K562 (cell line): Measurements from ENCODE around the gene PCK1. TPM values are rescaled to one million over a fixed set of nuclear protein-coding genes. Genes with fewer than 3 reads are reported as not detected.

ENCODE experiments used
- ARID1B ChIP-seq: fragments of 450-650 bp; IDR thresholded peaks from 2 replicates; pipeline ENCODE4 v1.6.1; 2016; ENCODE audit warnings: antibody characterized with exemption, mild to moderate bottlenecking, inconsistent platforms
- CBFA2T3 ChIP-seq: fragments of 450-650 bp; IDR thresholded peaks from 2 replicates; pipeline ENCODE4 v1.6.1; 2017
- DPF2 ChIP-seq: fragments of 450-650 bp; IDR thresholded peaks from 2 replicates; pipeline ENCODE4 v1.6.1; 2016
- ETV6 ChIP-seq, 3 experiments: fragments of 150-350 bp in 1 of 3; sonication (generic) in 1 of 3; formaldehyde crosslinking in 1 of 3; IDR thresholded peaks; 2 replicates each; pipeline versions ENCODE4 v1.6.1 to v1.8.0; 2014 to 2022; ENCODE audit warnings: borderline replicate concordance in 2 of 3, low read depth in 2 of 3, antibody characterized with exemption in 1 of 3, low read length in 1 of 3, mild to moderate bottlenecking in 1 of 3, missing genetic modification reagents in 1 of 3
- FOXA1 ChIP-seq: fragments of 450-650 bp; IDR thresholded peaks from 2 replicates; pipeline ENCODE4 v1.6.1; 2016; ENCODE audit warnings: mild to moderate bottlenecking, borderline replicate concordance
- FUS ChIP-seq: fragments of 200-400 bp; formaldehyde crosslinking; optimal IDR thresholded peaks from 2 replicates; pipeline ENCODE3; 2017; ENCODE audit warnings: low read depth, low read length
- GATAD2A ChIP-seq: fragments of 450-650 bp; IDR thresholded peaks from 2 replicates; pipeline ENCODE4 v1.6.1; 2017
- MTA2 ChIP-seq: fragments of 450-650 bp; IDR thresholded peaks from 2 replicates; pipeline ENCODE4 v1.6.1; 2016; ENCODE audit warnings: low read depth
- NCOA4 ChIP-seq: fragments of 450-650 bp; IDR thresholded peaks from 2 replicates; pipeline ENCODE4 v1.6.1; 2018; ENCODE audit warnings: mild to moderate bottlenecking; ENCODE audit not compliant: partially characterized antibody
- NR2C1 ChIP-seq, 2 experiments: fragments of 450-650 bp; IDR thresholded peaks; 2 replicates each; pipeline ENCODE4 v1.6.1; 2017; ENCODE audit warnings: mild to moderate bottlenecking in 2 of 2, antibody characterized with exemption in 1 of 2, inconsistent platforms in 1 of 2, missing compliant biosample characterization in 1 of 2, missing genetic modification characterization in 1 of 2
- NR3C1 ChIP-seq: sonication (generic); formaldehyde crosslinking; IDR thresholded peaks from 2 replicates; pipeline ENCODE4 v1.8.1; 2022; ENCODE audit warnings: missing genetic modification reagents
- PHF8 ChIP-seq: fragments of 200-600 bp; sonication (generic); IDR thresholded peaks from 2 replicates; pipeline ENCODE4 v1.6.1; 2012; ENCODE audit warnings: mixed run types, mild to moderate bottlenecking, inconsistent platforms, low read length, moderate library complexity, borderline replicate concordance
- ZBED1 ChIP-seq: IDR thresholded peaks from 2 replicates; pipeline ENCODE4 v1.6.1; 2014
- ZBTB7A ChIP-seq: IDR thresholded peaks from 2 replicates; pipeline ENCODE4 v1.6.1; 2011; ENCODE audit warnings: low read depth, mild to moderate bottlenecking, low read length, moderate library complexity, borderline replicate concordance; ENCODE audit not compliant: control insufficient read depth
- ZNF134 ChIP-seq: fragments of 250-450 bp; sonication (Bioruptor Pico); conservative IDR thresholded peaks from 2 replicates; pipeline ENCODE4 v1.4.0; 2020
- ZNF184 ChIP-seq: sonication (generic); formaldehyde crosslinking; IDR thresholded peaks from 2 replicates; pipeline ENCODE4 v1.5.0; 2020; ENCODE audit warnings: missing genetic modification reagents
- ZNF263 ChIP-seq: sonication (generic); formaldehyde crosslinking; IDR thresholded peaks from 2 replicates; pipeline ENCODE4 v1.8.0; 2022; ENCODE audit warnings: mild to moderate bottlenecking, missing genetic modification reagents, borderline replicate concordance
- ZNF583 ChIP-seq: fragments of 250-450 bp; sonication (Bioruptor Pico); IDR thresholded peaks from 2 replicates; pipeline ENCODE4 v1.4.0; 2020
- ZNF707 ChIP-seq: fragments of 250-450 bp; sonication (Bioruptor Pico); conservative IDR thresholded peaks from 2 replicates; pipeline ENCODE4 v1.8.0; 2022; ENCODE audit warnings: inconsistent platforms, mild to moderate bottlenecking, moderate library complexity
- polyA plus RNA-seq, 8 experiments: library from polyadenylated mRNA; depleted of rRNA in 4 of 8; stranded (reverse) in 5 of 8; unstranded in 3 of 8; fragments of >200 nt; fragmentation: Nextera tagmentation in 2 of 8; fragmentation: Illumina TruSeq in 1 of 8; extraction: Ambion mirVana in 2 of 8; extraction: Trizol in 1 of 8; gene quantifications; 2 replicates each; pipeline versions ENCODE4 v1.2.1 to v1.2.3, GENCODE V29; 2011 to 2014; ENCODE audit warnings: inconsistent platforms in 1 of 8, missing spikeins in 1 of 8
- total RNA-seq, 7 experiments: library from RNA; depleted of rRNA in 6 of 7; stranded (reverse); fragments of >200 nt in 6 of 7; fragmentation: Illumina TruSeq in 2 of 7; extraction: Trizol in 2 of 7; gene quantifications; 2 replicates each; pipeline versions ENCODE4 v1.2.1 to v1.2.3, GENCODE V29; 2011 to 2021; ENCODE audit warnings: low replicate concordance in 1 of 7
- TF ChIP-seq, protein P1 (sequence below): IDR thresholded peaks from 3 replicates; pipeline ENCODE4 v1.6.1; 2011; ENCODE audit warnings: borderline replicate concordance, mild to moderate bottlenecking; ENCODE audit not compliant: insufficient read length, insufficient read depth
- TF ChIP-seq, protein P2 (sequence below), 2 experiments: IDR thresholded peaks; 2 replicates each; pipeline ENCODE4 v1.6.1; 2011; ENCODE audit warnings: borderline replicate concordance in 1 of 2, control low read depth in 1 of 2, low read depth in 1 of 2, low read length in 1 of 2, mild to moderate bottlenecking in 1 of 2, mixed read lengths in 1 of 2, moderate library complexity in 1 of 2; ENCODE audit not compliant: insufficient read depth in 1 of 2, insufficient read length in 1 of 2, poor library complexity in 1 of 2, severe bottlenecking in 1 of 2; ENCODE audit errors: extremely low read depth in 1 of 2
- TF ChIP-seq, protein P3 (sequence below): fragments of 250-450 bp; sonication (Bioruptor Pico); IDR thresholded peaks from 2 replicates; pipeline ENCODE4 v1.5.1; 2021; ENCODE audit warnings: mild to moderate bottlenecking
- TF ChIP-seq, protein P4 (sequence below), 3 experiments: fragments of 200-800 bp in 1 of 3; sonication (Bioruptor generic) in 1 of 3; sonication (generic) in 1 of 3; formaldehyde crosslinking in 1 of 3; IDR thresholded peaks; 2 replicates each; pipeline versions ENCODE4 v1.6.1 to v1.8.0; 2016 to 2022; ENCODE audit warnings: mild to moderate bottlenecking in 2 of 3, missing compliant biosample characterization in 2 of 3, missing genetic modification characterization in 2 of 3, missing genetic modification reagents in 1 of 3

The PCK1 gene
- total and polyA plus RNA-seq, 9 of the 15 experiments (the other 6 are each of a cell fraction or from before 2014, with no cell fraction given) = 0.05 to 0.73 (median 0.15) TPM

DNA sequence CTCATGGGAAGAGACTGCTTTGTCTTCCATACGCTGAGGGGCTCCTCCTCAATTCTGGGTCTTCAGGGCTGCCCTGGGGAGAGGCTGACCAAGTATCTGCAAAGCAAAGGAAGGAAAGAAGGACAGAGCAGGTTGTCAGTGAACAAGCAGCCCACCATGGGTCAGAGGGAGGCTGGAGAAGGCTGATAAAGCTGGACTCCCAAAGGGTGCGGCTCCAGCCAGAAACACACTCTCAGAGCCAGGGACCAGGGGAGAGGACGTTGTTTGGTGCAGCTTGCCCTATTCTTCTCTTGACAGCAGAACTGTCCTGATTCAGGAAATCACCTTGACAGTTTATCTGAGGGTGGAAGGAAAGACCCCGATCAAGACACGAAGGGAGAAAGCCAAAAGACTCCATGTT lies 25.6 kb upstream of the PCK1 start (continued):
- no peak for TF ChIP-seq NR2C1 (IDR thresholded peaks at IDR 0.05)
- no peak for TF ChIP-seq NR2C1 (tag; IDR thresholded peaks at IDR 0.05)
- 0 out of 2 replicates have a peak, but pooled peaks have one; percentile 19 for TF ChIP-seq DPF2
- no peak for TF ChIP-seq ZNF184 (CRISPR knock-in tag)
- no peak for TF ChIP-seq PHF8
- TF ChIP-seq FOXA1 = no peak
- TF ChIP-seq ZNF707 (CRISPR knock-in tag) = no peak
- TF ChIP-seq ARID1B = peak; percentile 42
- no peak for TF ChIP-seq FUS
- no peak for TF ChIP-seq NR3C1 (CRISPR knock-in tag)
- TF ChIP-seq NCOA4 = no peak
- TF ChIP-seq ETV6 (IDR thresholded peaks at IDR 0.05; ENCODE audit: borderline replicate concordance in 1 of 2, low read depth in 2 of 2, low read length in 1 of 2) = no peak
- TF ChIP-seq ETV6 (CRISPR knock-in tag; IDR thresholded peaks at IDR 0.05; ENCODE audit: borderline replicate concordance) = no peak
- TF ChIP-seq, protein P1, sequence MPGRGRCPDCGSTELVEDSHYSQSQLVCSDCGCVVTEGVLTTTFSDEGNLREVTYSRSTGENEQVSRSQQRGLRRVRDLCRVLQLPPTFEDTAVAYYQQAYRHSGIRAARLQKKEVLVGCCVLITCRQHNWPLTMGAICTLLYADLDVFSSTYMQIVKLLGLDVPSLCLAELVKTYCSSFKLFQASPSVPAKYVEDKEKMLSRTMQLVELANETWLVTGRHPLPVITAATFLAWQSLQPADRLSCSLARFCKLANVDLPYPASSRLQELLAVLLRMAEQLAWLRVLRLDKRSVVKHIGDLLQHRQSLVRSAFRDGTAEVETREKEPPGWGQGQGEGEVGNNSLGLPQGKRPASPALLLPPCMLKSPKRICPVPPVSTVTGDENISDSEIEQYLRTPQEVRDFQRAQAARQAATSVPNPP = no peak
- TF ChIP-seq ZBED1 = no peak
- TF ChIP-seq, protein P2, sequence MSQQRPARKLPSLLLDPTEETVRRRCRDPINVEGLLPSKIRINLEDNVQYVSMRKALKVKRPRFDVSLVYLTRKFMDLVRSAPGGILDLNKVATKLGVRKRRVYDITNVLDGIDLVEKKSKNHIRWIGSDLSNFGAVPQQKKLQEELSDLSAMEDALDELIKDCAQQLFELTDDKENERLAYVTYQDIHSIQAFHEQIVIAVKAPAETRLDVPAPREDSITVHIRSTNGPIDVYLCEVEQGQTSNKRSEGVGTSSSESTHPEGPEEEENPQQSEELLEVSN (IDR thresholded peaks at IDR 0.05; ENCODE audit: borderline replicate concordance in 1 of 2, extremely low read depth in 1 of 2, insufficient read depth in 1 of 2, insufficient read length in 1 of 2, low read depth in 1 of 2, low read length in 1 of 2, poor library complexity in 1 of 2, severe bottlenecking in 1 of 2) = no peak
- TF ChIP-seq CBFA2T3 = peak; percentile 62
- TF ChIP-seq, protein P3, sequence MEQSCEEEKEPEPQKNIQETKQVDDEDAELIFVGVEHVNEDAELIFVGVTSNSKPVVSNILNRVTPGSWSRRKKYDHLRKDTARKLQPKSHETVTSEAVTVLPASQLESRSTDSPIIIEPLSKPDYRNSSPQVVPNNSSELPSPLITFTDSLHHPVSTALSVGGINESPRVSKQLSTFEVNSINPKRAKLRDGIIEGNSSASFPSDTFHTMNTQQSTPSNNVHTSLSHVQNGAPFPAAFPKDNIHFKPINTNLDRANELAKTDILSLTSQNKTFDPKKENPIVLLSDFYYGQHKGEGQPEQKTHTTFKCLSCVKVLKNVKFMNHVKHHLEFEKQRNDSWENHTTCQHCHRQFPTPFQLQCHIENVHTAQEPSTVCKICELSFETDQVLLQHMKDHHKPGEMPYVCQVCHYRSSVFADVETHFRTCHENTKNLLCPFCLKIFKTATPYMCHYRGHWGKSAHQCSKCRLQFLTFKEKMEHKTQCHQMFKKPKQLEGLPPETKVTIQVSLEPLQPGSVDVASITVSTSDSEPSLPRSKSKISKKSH (CRISPR knock-in tag) = no peak
- peak; percentile 54; the same call in 1 of the 2 replicates for TF ChIP-seq ZBTB7A
- TF ChIP-seq, protein P4, sequence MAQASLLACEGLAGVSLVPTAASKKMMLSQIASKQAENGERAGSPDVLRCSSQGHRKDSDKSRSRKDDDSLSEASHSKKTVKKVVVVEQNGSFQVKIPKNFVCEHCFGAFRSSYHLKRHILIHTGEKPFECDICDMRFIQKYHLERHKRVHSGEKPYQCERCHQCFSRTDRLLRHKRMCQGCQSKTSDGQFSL (CRISPR knock-in tag; IDR thresholded peaks at IDR 0.05) = no peak
- TF ChIP-seq, protein P4 (tag; IDR thresholded peaks at IDR 0.05) = no peak
- TF ChIP-seq GATAD2A = no peak
- TF ChIP-seq MTA2 = no peak
- no peak for TF ChIP-seq ZNF583 (CRISPR knock-in tag)
- TF ChIP-seq ZNF134 (CRISPR knock-in tag) = no peak
- no peak for TF ChIP-seq ZNF263 (CRISPR knock-in tag)
